T-cell (primary cell): ENCODE results near the gene TIMM23. TPM values are rescaled to one million over a fixed set of nuclear protein-coding genes. Genes with fewer than 3 reads are reported as not detected.

Source experiments
- ATAC-seq, 4 experiments: fragments of 200-7000 bp in 3 of 4; fragments of 150-1000 bp in 1 of 4; cut with Tn5 transposase; replicated peaks in 1 of 4; 1 replicate in 3 of 4; 2 replicates in 1 of 4; pipeline ENCODE4 v1.10.0; 2021; ENCODE audit warnings: moderate library complexity in 3 of 4, mild to moderate bottlenecking in 2 of 4, moderate number of reproducible peaks in 1 of 4
- CTCF ChIA-PET, 2 donors: fragments of 300-600 bp; sonication (Branson Sonifier 250); formaldehyde crosslinking; loops; one replicate each; lab custom pipeline; 2022; ENCODE audit warnings: antibody characterized with exemption in 2 of 2; lab: Charles Lee
- POLR2A ChIA-PET, 2 donors: fragments of 300-600 bp; sonication (Branson Sonifier 250); formaldehyde crosslinking; loops; one replicate each; lab custom pipeline; 2022; ENCODE audit warnings: antibody characterized with exemption in 2 of 2; lab: Charles Lee
- DNase-seq, 35 experiments: peaks; one replicate each; pipeline versions ENCODE4 v3.0.0 to v3.0.0-alpha.2; 2013 to 2023
- H3K27ac ChIP-seq: one replicate; pipeline ENCODE4 v1.5.1; 2013; ENCODE audit warnings: low read length
- H3K27me3 ChIP-seq, 2 experiments: replicated peaks in 1 of 2; 1 replicate in 1 of 2; 2 replicates in 1 of 2; pipeline versions ENCODE4 v1.6.1 to v1.7.0; 2013; ENCODE audit warnings: low read length in 1 of 2, mixed read lengths in 1 of 2; ENCODE audit not compliant: control insufficient read depth in 2 of 2, insufficient read depth in 2 of 2; ENCODE audit errors: extremely low read depth in 1 of 2
- H3K36me3 ChIP-seq, 2 donors: 1 replicate in 1 of 2; 2 replicates in 1 of 2; pipeline versions ENCODE4 v1.6.1 to v1.7.0; 2013; ENCODE audit warnings: low read length in 1 of 2; ENCODE audit not compliant: control insufficient read depth in 2 of 2, insufficient read depth in 1 of 2; ENCODE audit errors: extremely low read depth in 1 of 2
- H3K4me1 ChIP-seq, 2 experiments: 1 replicate in 1 of 2; 2 replicates in 1 of 2; pipeline versions ENCODE4 v1.6.1 to v1.7.0; 2013; ENCODE audit warnings: low read length in 2 of 2, mixed read lengths in 1 of 2; ENCODE audit not compliant: insufficient read depth in 2 of 2, control insufficient read depth in 1 of 2; ENCODE audit errors: extremely low read depth in 1 of 2
- H3K4me3 ChIP-seq, 2 donors: 1 replicate in 1 of 2; 2 replicates in 1 of 2; pipeline versions ENCODE4 v1.5.1 to v1.7.0; 2013; ENCODE audit warnings: mild to moderate bottlenecking in 2 of 2, low read length in 1 of 2, moderate library complexity in 1 of 2; ENCODE audit not compliant: control insufficient read depth in 1 of 2; ENCODE audit errors: extremely low read depth in 1 of 2
- H3K9me3 ChIP-seq: 2 replicates; pipeline ENCODE4 v1.7.0; 2013
- H3K27ac Mint-ChIP-seq, 2 donors: one replicate each; pipeline ENCODE4 v1.8.0; 2020 to 2021; ENCODE audit warnings: mild to moderate bottlenecking in 2 of 2, mixed read lengths in 2 of 2
- H3K27me3 Mint-ChIP-seq, 2 donors: one replicate each; pipeline ENCODE4 v1.8.0; 2021 to 2022; ENCODE audit warnings: mixed read lengths in 2 of 2
- H3K36me3 Mint-ChIP-seq: one replicate; pipeline ENCODE4 v1.8.0; 2021; ENCODE audit warnings: mixed read lengths
- H3K4me1 Mint-ChIP-seq, 3 donors: one replicate each; pipeline ENCODE4 v1.8.0; 2020 to 2022; ENCODE audit warnings: mixed read lengths in 3 of 3, mild to moderate bottlenecking in 1 of 3
- H3K4me3 Mint-ChIP-seq, 3 donors: one replicate each; pipeline ENCODE4 v1.8.0; 2020 to 2022; ENCODE audit warnings: mild to moderate bottlenecking in 3 of 3, mixed read lengths in 3 of 3, moderate library complexity in 3 of 3
- H3K9me3 Mint-ChIP-seq, 3 donors: one replicate each; pipeline ENCODE4 v1.8.0; 2020 to 2022; ENCODE audit warnings: mixed read lengths in 3 of 3
- WGBS: methylation state at CpG from one replicate; pipeline ENCODE4 v1.1.5; 2013; ENCODE audit warnings: missing lambda C conversion rate; ENCODE audit not compliant: insufficient coverage; 5-methylcytosine and 5-hydroxymethylcytosine counted together
- total RNA-seq, 35 experiments: library from RNA in 6 of 35; stranded (reverse) in 6 of 35; fragments of 120-200 nt in 1 of 35; gene quantifications; one replicate each; pipeline versions ENCODE4 v1.2.1 to v1.2.4 and lab custom pipeline; 2013 to 2026

Gene TIMM23
- total RNA-seq, 5 donors from 2014 or later (not counting 1 experiment from before 2014, with no cell fraction given) = 24.5 to 27.0 (median 24.8) TPM

DNA sequence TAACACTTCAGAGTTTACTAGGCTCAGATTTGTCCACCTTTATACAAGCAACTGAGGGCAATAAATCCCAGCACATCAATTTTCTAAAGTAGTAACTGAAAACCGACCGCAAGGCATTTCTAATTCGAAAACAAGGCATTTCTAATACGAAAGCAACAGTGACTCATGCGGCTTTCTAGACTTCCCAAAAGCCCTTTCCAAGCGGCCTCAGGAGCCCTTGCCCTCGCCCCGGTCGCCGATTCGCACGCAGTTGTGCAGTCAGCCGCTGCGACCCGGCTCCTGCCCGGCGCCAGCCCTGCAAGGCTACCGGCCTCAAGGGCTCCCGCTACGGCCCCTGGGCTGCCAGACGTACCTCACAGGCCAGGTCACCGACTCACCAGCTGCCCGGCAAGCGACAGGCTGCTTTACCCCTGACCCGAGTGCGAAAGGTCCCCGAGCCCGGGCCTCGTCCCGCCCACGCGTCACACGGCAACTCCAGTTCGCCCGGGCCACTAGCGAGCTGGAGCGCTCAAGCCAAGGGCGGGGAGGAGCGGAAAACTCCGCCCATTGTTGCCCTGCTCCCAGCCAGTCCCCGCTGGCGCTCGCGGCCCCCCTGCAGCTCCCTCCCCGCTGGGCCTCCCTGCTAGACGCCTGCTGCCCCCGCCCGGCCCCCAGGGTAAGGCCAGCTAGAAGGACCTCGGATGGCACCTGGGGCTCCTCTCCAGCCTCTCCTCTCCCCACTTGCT is 50.9 kb downstream of the TIMM23 start:
- H3K4me3 Mint-ChIP-seq = peak overlapping the region; percentile 79 to 88 (median 82)
- H3K9me3 Mint-ChIP-seq = no peaks in the 10 kb centered on the region
- H3K36me3 Mint-ChIP-seq = peaks cover 3% of the 10 kb centered on the region
- Histone ChIP-seq H3K36me3 (peaks cover 0 to 17% of the 10 kb centered on the region in 2 donors), H3K9me3 (no peaks in the 10 kb centered on the region), H3K27ac (no peak overlapping the region), H3K4me1 (peaks cover 39 to 54% of the 10 kb centered on the region in 2 experiments), H3K27me3 (no peaks in the 10 kb centered on the region), H3K4me3 (peak overlapping the region; percentile 38 to 56)
- ATAC-seq (peak; percentile 95 to 99 (median 98)), DNase-seq (peak; percentile 53 to 85 (median 72))
- CTCF ChIA-PET = interaction anchor here in 1 of 2 donors (0.7 to 1.1 kb wide), 2 partner anchors 9 to 788 kb away, joined by 3 to 4 read pairs; no protein-coding TSS in a partner anchor
- 7% methylated on average over 46 of the region's 49 CpGs for WGBS
- H3K27ac Mint-ChIP-seq = peak overlapping the region; percentile 63 to 80
- H3K4me1 Mint-ChIP-seq = peaks cover 89 to 95% (median 90%) of the 10 kb centered on the region in 3 donors
- H3K27me3 Mint-ChIP-seq = no peaks in the 10 kb centered on the region
- POLR2A ChIA-PET = no interaction called here

GRCh38 chr10:46024948-46025347 is 52.7 kb downstream of the TIMM23 start:
- no peak for ATAC-seq
- POLR2A ChIA-PET = no interaction called here
- H3K4me1 Mint-ChIP-seq = peaks cover 90 to 94% (median 91%) of the 10 kb centered on the region in 3 donors
- Histone ChIP-seq H3K27ac (no peak overlapping the region), H3K36me3 (peaks cover 0 to 17% of the 10 kb centered on the region in 2 donors), H3K9me3 (no peaks in the 10 kb centered on the region), H3K4me1 (peaks cover 53 to 55% of the 10 kb centered on the region in 2 experiments), H3K27me3 (no peaks in the 10 kb centered on the region), H3K4me3 (no peak overlapping the region)
- no peak for DNase-seq
- peaks cover 3% of the 10 kb centered on the region for H3K36me3 Mint-ChIP-seq
- H3K4me3 Mint-ChIP-seq = peak overlapping the region in 1 of 3 donors; percentile 88
- CTCF ChIA-PET = interaction anchor here in 1 of 2 donors (0.5 to 1.9 kb wide), 4 partner anchors 10 to 433 kb away, joined by 3 to 5 read pairs (median 4); no protein-coding TSS in a partner anchor
- H3K27me3 Mint-ChIP-seq = no peaks in the 10 kb centered on the region
- H3K9me3 Mint-ChIP-seq = no peaks in the 10 kb centered on the region
- peak overlapping the region; percentile 41 to 50 for H3K27ac Mint-ChIP-seq

- Histone ChIP-seq H3K4me1 (peaks cover 50 to 51% of the 10 kb centered on the region in 2 experiments), H3K36me3 (peaks cover 0 to 17% of the 10 kb centered on the region in 2 donors), H3K4me3 (no peak overlapping the region), H3K27me3 (no peaks in the 10 kb centered on the region), H3K27ac (no peak overlapping the region), H3K9me3 (no peaks in the 10 kb centered on the region)
- ChIA-PET POLR2A (no interaction called here), CTCF (interaction anchor here (0.5 to 1.9 kb wide), 4 partner anchors 52 to 530 kb away, joined by 3 to 5 read pairs (median 4); no protein-coding TSS in a partner anchor)
- DNase-seq (no peak), ATAC-seq (no peak)
- no peaks in the 10 kb centered on the region for H3K27me3 Mint-ChIP-seq
- H3K4me1 Mint-ChIP-seq = peaks cover 86 to 90% (median 89%) of the 10 kb centered on the region in 3 donors
- H3K9me3 Mint-ChIP-seq = no peaks in the 10 kb centered on the region
- WGBS = no CpG with 5 or more reads among the region's 2 CpGs
- H3K27ac Mint-ChIP-seq = peak overlapping the region; percentile 41 to 50
- peak overlapping the region in 1 of 3 donors; percentile 88 for H3K4me3 Mint-ChIP-seq
- H3K36me3 Mint-ChIP-seq = peaks cover 3% of the 10 kb centered on the region
These were observed 53.1 kb downstream of the TIMM23 start for GRCh38 chr10:46025406-46025805.

- Histone ChIP-seq H3K4me1 (peaks cover 49 to 57% of the 10 kb centered on the region in 2 experiments), H3K9me3 (no peaks in the 10 kb centered on the region), H3K36me3 (peaks cover 0 to 17% of the 10 kb centered on the region in 2 donors), H3K4me3 (no peak overlapping the region), H3K27ac (no peak overlapping the region), H3K27me3 (no peaks in the 10 kb centered on the region)
- DNase-seq = no peak
- ChIA-PET POLR2A (no interaction called here), CTCF (interaction anchor here in 1 of 2 donors (0.6 to 1.1 kb wide), 2 partner anchors 19 to 80 kb away, joined by 3 to 6 read pairs; no protein-coding TSS in a partner anchor)
- H3K27me3 Mint-ChIP-seq = no peaks in the 10 kb centered on the region
- no peak overlapping the region for H3K4me3 Mint-ChIP-seq
- H3K27ac Mint-ChIP-seq = peak overlapping the region in 1 of 2 donors; percentile 41
- H3K4me1 Mint-ChIP-seq = peaks cover 83 to 88% (median 87%) of the 10 kb centered on the region in 3 donors
- peaks cover 3% of the 10 kb centered on the region for H3K36me3 Mint-ChIP-seq
- ATAC-seq = no peak
- no peaks in the 10 kb centered on the region for H3K9me3 Mint-ChIP-seq
These were observed 53.8 kb downstream of the TIMM23 start for GRCh38 chr10:46026106-46026505.

DNA sequence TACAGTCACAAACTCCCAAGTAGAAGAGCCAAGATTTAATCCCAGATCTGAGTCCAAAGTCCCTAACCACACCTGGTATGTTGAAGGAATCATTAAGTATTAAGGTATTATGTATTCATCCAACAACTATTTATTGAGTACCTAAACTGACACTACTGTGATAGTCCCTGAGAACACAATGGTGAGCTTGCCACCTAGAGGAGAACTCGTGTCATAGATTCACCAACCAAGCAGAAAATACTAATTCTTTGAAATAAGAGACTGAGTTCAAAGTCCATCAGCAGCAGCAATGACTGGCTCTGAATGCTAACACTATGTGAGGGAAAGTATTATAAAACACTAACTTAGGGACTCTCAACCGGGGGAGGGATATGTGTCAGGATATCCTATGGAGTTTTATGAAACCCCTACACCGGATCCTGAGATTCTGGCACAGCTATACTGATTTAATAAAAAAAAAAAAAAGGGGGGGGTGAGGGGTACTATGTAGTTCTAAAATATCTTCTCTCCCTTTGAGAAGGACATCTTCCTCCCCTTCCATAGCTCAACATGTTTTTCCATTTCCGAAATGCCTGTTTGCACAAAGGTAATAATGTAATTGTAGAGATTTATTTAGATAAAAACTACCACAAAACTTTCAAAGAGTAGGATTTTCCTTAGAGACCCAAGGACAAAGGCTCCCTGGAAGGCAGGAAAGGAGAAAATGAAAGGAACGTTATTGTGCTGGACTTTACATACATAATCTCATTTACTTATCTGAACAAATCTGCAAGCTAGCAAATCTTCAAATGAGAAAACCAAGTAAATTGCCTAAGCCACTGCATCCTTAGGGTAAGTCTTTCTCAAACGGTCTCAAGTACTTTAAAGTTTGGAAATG is 56.5 kb downstream of the TIMM23 start:
- peak in 23 of 35 experiments; percentile 11 to 72 (median 23) for DNase-seq
- H3K27me3 Mint-ChIP-seq = no peaks in the 10 kb centered on the region
- POLR2A ChIA-PET = interaction anchor here (0.5 to 0.6 kb wide), 4 partner anchors 12 to 1192 kb away, joined by 3 to 4 read pairs (median 4); no protein-coding TSS in a partner anchor

More for the DNA sequence above, 56.5 kb downstream of the TIMM23 start:
- Mint-ChIP-seq H3K4me1 (peaks cover 65 to 69% (median 67%) of the 10 kb centered on the region in 3 donors), H3K9me3 (no peaks in the 10 kb centered on the region), H3K4me3 (peak overlapping the region; percentile 97 to 98 (median 98)), H3K27ac (peak overlapping the region; percentile 98), H3K36me3 (peaks cover 3% of the 10 kb centered on the region)
- peak in 2 of 4 experiments; percentile 19 to 23 for ATAC-seq
- H3K27ac ChIP-seq = peak overlapping the region; percentile 83
- H3K27me3 ChIP-seq = no peaks in the 10 kb centered on the region
- CTCF ChIA-PET = interaction anchor here (0.6 to 2.7 kb wide), 11 partner anchors 8 to 778 kb away, joined by 3 to 13 read pairs (median 4); no protein-coding TSS in a partner anchor
- WGBS = 20% methylated on average over 1 of the region's 6 CpGs
- no peaks in the 10 kb centered on the region for H3K9me3 ChIP-seq
- H3K4me3 ChIP-seq = peak overlapping the region; percentile 75 to 90
- H3K4me1 ChIP-seq = peaks cover 44 to 45% of the 10 kb centered on the region in 2 experiments
- peaks cover 0 to 17% of the 10 kb centered on the region in 2 donors for H3K36me3 ChIP-seq
